Ovary (tissue), 9 donors: Measurements from ENCODE around the gene CNRIP1. TPM values are rescaled to one million over a fixed set of nuclear protein-coding genes. Genes with fewer than 3 reads are reported as not detected.

Experiments
- DNase-seq, 5 donors: peaks; one replicate each; pipeline ENCODE4 v3.0.0-alpha.2; 2019 to 2020
- H3K27ac ChIP-seq, 2 donors: fragments of 200-600 bp; one replicate each; pipeline versions ENCODE4 v1.5.1 to v1.8.0; 2019 to 2022
- H3K27me3 ChIP-seq: fragments of 200-600 bp; one replicate; pipeline ENCODE4 v1.8.0; 2022
- H3K36me3 ChIP-seq: fragments of 200-600 bp; sonication (generic); one replicate; pipeline ENCODE4 v1.5.1; 2019
- H3K4me1 ChIP-seq: one replicate; pipeline ENCODE4 v1.8.1; 2013; ENCODE audit warnings: mild to moderate bottlenecking, moderate library complexity; ENCODE audit not compliant: insufficient read depth
- H3K4me3 ChIP-seq: fragments of 200-600 bp; sonication (generic); one replicate; pipeline ENCODE4 v1.5.1; 2017
- H3K9me3 ChIP-seq, 2 donors: fragments of 200-600 bp in 1 of 2; sonication (generic) in 1 of 2; one replicate each; pipeline versions ENCODE4 v1.5.1 to v1.8.1; 2013 to 2019; ENCODE audit warnings: mild to moderate bottlenecking in 1 of 2, moderate library complexity in 1 of 2
- EP300 ChIP-seq: sonication (generic); formaldehyde crosslinking; IDR thresholded peaks from one replicate; pipeline ENCODE4 v1.6.1; 2017; ENCODE audit warnings: antibody characterized with exemption
- POLR2A ChIP-seq: fragments of 450-650 bp; IDR thresholded peaks from one replicate; pipeline ENCODE4 v1.6.1; 2017; ENCODE audit warnings: antibody characterized with exemption, mild to moderate bottlenecking, moderate library complexity
- WGBS, 3 donors: extraction: QIAGEN DNeasy Blood & Tissue Kit in 1 of 3; methylation state at CpG; one replicate each; pipeline versions ENCODE4 v1.1.5 to v1.1.7; 2013 to 2017; 5-methylcytosine and 5-hydroxymethylcytosine counted together
- intact Hi-C, 4 donors: fragments of 100-400 bp; cut with DNase I; formaldehyde crosslinking; loops; one replicate each; pipeline versions ENCODE4 v1.11.0 to v1.15.1; 2022 to 2023
- polyA plus RNA-seq, 2 donors: library from polyadenylated mRNA; stranded (reverse); fragments of 200-250 nt in 1 of 2; fragments of 350-450 nt in 1 of 2; fragmentation: Illumina TruSeq in 1 of 2; extraction: RNeasy Lipid Tissue Mini Kit (QIAGEN cat#74804) in 1 of 2; gene quantifications; one replicate each; pipeline ENCODE4 v1.2.3, GENCODE V29; 2013 to 2014
- total RNA-seq, 7 donors: library from RNA; depleted of rRNA in 2 of 7; stranded (reverse); fragments of >200 nt in 2 of 7; fragmentation: NEBNext Ultra II Directional in 3 of 7; extraction: Animal tissue kit (Norgen Biotek cat#: 25700) in 3 of 7; gene quantifications; one replicate each; pipeline versions ENCODE4 v1.1.0 to v1.2.4, GENCODE V29; 2016 to 2023
- TF ChIP-seq, protein P1 (sequence below), 3 donors: fragments of 450-650 bp in 2 of 3; fragments of 200-600 bp in 1 of 3; IDR thresholded peaks; one replicate each; pipeline versions ENCODE4 v1.5.1 to v1.8.0; 2016 to 2022; ENCODE audit warnings: antibody characterized with exemption in 3 of 3, mild to moderate bottlenecking in 1 of 3
- donor health status: DM: no; HTN: no; CAD: no; lungs with moderate emphysema.
- donor health status: DM: no; HTN: no; CAD: no.
- donor health status: Bipolar disorder and iron deficiency.
- donor health status: DM: yes; HTN: yes; CAD: no.
- donor health status: DM: no; HTN: no; CAD: no.
- donor health status: DM: yes; HTN: yes; CAD: no.

CNRIP1 gene
- total and polyA plus RNA-seq, 9 donors = 29.8 to 95.5 (median 50.2) TPM

DNA sequence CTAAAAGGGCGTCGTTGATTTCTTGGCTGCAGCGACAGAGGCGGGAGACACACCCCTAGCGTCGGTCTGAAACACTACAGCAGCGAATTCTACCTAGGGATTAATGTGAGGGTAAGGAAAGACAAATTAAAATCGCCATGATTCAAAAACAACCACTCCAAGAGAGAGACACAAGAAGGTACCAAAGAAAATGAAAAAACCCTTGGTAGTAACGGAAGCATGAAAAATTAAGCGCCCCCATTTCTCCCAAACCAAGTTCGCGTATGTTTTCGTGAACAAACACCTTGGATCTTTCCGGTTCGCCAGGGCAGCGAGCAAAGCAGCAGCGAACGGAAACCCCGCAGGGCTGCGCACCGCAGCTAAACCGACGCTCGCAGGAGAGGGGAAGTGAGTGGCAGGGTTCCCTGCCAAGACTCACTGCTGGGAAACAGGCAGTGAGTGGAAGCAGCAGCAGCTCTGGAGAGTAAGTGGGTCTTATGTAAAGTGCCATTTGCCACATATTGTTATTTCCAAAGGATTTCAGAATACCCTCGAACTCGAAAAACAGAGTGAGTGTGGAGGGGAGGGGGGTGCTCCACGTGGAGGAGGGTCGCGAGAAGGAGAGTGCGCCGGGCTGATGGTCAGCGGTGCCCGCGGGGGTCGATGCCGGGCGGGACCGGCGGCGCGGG lies 68.4 kb downstream of the CNRIP1 start:
- DNase-seq = peak; percentile 60 to 73 (median 65)
- intact Hi-C loops = loop anchor here in 1 of 4 donors (5.0 kb wide), 1 partner anchor 94 kb away; the partner anchor contains the start of gene PNO1
- 0 to 1% (median 0%) methylated on average over 31 to 41 of the region's 41 CpGs for WGBS, 3 donors
- TF ChIP-seq EP300 = no peak
- TF ChIP-seq, protein P1, sequence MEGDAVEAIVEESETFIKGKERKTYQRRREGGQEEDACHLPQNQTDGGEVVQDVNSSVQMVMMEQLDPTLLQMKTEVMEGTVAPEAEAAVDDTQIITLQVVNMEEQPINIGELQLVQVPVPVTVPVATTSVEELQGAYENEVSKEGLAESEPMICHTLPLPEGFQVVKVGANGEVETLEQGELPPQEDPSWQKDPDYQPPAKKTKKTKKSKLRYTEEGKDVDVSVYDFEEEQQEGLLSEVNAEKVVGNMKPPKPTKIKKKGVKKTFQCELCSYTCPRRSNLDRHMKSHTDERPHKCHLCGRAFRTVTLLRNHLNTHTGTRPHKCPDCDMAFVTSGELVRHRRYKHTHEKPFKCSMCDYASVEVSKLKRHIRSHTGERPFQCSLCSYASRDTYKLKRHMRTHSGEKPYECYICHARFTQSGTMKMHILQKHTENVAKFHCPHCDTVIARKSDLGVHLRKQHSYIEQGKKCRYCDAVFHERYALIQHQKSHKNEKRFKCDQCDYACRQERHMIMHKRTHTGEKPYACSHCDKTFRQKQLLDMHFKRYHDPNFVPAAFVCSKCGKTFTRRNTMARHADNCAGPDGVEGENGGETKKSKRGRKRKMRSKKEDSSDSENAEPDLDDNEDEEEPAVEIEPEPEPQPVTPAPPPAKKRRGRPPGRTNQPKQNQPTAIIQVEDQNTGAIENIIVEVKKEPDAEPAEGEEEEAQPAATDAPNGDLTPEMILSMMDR (IDR thresholded peaks at IDR 0.05) = peak; percentile 52 to 83 (median 69)
- H3K4me3 ChIP-seq = peak overlapping the region; percentile 82
- H3K36me3 ChIP-seq = no peaks in the 10 kb centered on the region
- peak overlapping the region; percentile 89 to 96 for H3K27ac ChIP-seq
- H3K9me3 ChIP-seq = no peaks in the 10 kb centered on the region
- peaks cover 15% of the 10 kb centered on the region for H3K4me1 ChIP-seq
- no peaks in the 10 kb centered on the region for H3K27me3 ChIP-seq

DNA sequence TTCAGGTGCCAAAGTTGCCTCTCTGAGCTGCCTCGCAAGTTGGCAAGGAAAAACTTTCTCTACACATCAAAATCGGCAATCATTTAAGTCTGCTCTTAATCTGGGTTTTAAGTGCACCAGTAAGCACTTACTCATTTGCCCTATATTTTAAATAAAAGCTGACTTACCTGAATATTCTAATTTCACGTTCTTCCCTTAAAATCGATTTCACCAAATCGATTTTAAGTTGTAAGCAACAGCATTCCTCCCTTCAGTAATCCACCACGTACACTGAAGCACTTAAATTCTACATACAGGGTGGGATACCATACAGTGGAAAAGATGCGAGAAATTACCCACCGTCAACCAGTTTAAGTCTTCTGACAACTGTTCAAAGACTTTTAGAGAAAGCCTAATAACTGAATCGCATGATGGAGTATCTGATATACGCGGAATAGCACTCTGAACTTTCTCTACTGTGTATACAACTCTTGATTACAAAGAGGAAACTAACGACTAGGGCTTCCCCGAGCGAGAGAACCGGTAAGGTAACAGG lies 69.0 kb downstream of the CNRIP1 start:
- H3K4me1 ChIP-seq = peaks cover 15% of the 10 kb centered on the region
- no peak for DNase-seq
- TF ChIP-seq, protein P1 (IDR thresholded peaks at IDR 0.05) = no peak
- TF ChIP-seq POLR2A = no peak
- TF ChIP-seq EP300 = no peak
- H3K36me3 ChIP-seq = no peaks in the 10 kb centered on the region
- peak overlapping the region; percentile 82 for H3K4me3 ChIP-seq
- H3K27me3 ChIP-seq = no peaks in the 10 kb centered on the region
- H3K9me3 ChIP-seq = no peaks in the 10 kb centered on the region
- 4 to 5% (median 5%) methylated on average over 15 of the region's 15 CpGs for WGBS, 3 donors
- intact Hi-C loops = loop anchor here in 1 of 4 donors (5.0 kb wide), 1 partner anchor 93 kb away; the partner anchor contains the start of gene PNO1
- peak overlapping the region; percentile 36 to 96 for H3K27ac ChIP-seq

DNA sequence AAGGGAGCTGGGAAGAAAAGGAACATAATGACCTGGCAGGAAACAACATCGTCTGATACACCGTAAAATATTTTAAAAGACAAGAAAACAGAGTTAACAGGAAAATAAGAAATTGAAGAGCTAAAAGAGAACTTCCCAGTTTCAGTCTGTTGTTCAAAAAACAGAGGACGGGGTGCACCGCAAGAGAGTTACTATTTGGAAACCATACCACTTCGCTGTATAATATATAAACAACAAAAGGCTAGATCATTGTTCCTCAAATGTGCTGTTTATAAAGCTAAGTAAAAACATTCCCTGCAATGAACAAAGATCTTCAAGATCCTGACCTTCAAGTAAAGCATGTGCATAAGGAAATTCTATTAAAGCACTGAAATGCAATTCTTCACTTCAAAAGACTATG lies 69.6 kb downstream of the CNRIP1 start:
- Histone ChIP-seq H3K27ac (peak overlapping the region in 1 of 2 donors; percentile 36), H3K27me3 (no peaks in the 10 kb centered on the region), H3K36me3 (no peaks in the 10 kb centered on the region), H3K4me1 (peaks cover 15% of the 10 kb centered on the region), H3K4me3 (peak overlapping the region; percentile 82), H3K9me3 (no peaks in the 10 kb centered on the region)
- no peak for DNase-seq
- 3 to 9% (median 5%) methylated on average over 5 of the region's 5 CpGs for WGBS, 3 donors
- TF ChIP-seq POLR2A (no peak), EP300 (no peak)
- TF ChIP-seq, protein P1 (IDR thresholded peaks at IDR 0.05) = no peak
- intact Hi-C loops = loop anchor here in 1 of 4 donors (5.0 kb wide), 1 partner anchor 93 kb away; the partner anchor contains the start of gene PNO1

DNA sequence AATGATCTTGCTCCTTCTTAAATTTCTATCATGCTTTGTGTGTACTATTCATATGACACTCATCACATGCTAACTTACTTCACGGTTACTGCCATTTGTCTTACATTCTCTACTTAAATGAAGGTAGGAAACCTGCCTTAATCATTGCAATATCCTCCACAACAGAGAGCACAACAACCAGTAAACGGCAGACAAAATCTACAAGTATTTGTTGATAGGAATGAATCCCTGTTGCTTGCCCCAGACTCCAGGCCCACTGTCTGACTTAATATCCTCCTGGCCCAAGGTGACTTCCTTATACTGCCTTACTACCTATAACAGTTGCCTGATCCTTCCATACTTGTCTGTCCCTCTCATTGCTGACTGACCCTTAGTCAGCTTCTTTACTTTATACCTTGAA lies 70.9 kb downstream of the CNRIP1 start:
- WGBS, 3 donors = 53 to 74% (median 61%) methylated on average over 2 of the region's 2 CpGs
- no peak for DNase-seq
- H3K9me3 ChIP-seq = no peaks in the 10 kb centered on the region
- TF ChIP-seq POLR2A (no peak), EP300 (no peak)
- TF ChIP-seq, protein P1 (IDR thresholded peaks at IDR 0.05) = no peak
- no peaks in the 10 kb centered on the region for H3K27me3 ChIP-seq
- H3K36me3 ChIP-seq = no peaks in the 10 kb centered on the region
- no peak overlapping the region for H3K4me3 ChIP-seq
- peaks cover 15% of the 10 kb centered on the region for H3K4me1 ChIP-seq
- intact Hi-C loops = no loop called here
- H3K27ac ChIP-seq = no peak overlapping the region
